HFFc6 (cell line): ENCODE results near the gene ARHGAP26. TPM values are rescaled to one million over a fixed set of nuclear protein-coding genes. Genes with fewer than 3 reads are reported as not detected.
A peak's percentile ranks its signal among the peaks of the same experiment; 100 is the strongest.

Experiments used
- DNase-seq: peaks from one replicate; pipeline ENCODE4 v3.0.0-alpha.2; 2018
- H3K27ac Mint-ChIP-seq: 2 replicates; pipeline ENCODE4 v1.8.0; 2020; ENCODE audit warnings: mild to moderate bottlenecking, mixed read lengths
- H3K27me3 Mint-ChIP-seq: 2 replicates; pipeline ENCODE4 v1.8.0; 2021; ENCODE audit warnings: mild to moderate bottlenecking, moderate library complexity, mixed read lengths; ENCODE audit not compliant: insufficient read depth
- H3K36me3 Mint-ChIP-seq: 2 replicates; pipeline ENCODE4 v1.8.0; 2021; ENCODE audit warnings: low read depth, mixed read lengths
- H3K4me1 Mint-ChIP-seq: 2 replicates; pipeline ENCODE4 v1.8.0; 2020; ENCODE audit warnings: low read depth, mixed read lengths
- H3K4me3 Mint-ChIP-seq: 2 replicates; pipeline ENCODE4 v1.8.0; 2020; ENCODE audit warnings: mild to moderate bottlenecking, moderate library complexity, mixed read lengths
- H3K9me3 Mint-ChIP-seq: 2 replicates; pipeline ENCODE4 v1.8.0; 2020; ENCODE audit warnings: mild to moderate bottlenecking, mixed read lengths
- CTCF ChIP-seq: fragments of 200-600 bp; sonication (generic); IDR thresholded peaks from 2 replicates; pipeline ENCODE4 v1.5.0; 2021; ENCODE audit warnings: antibody characterized with exemption, mild to moderate bottlenecking
- long read RNA-seq: library from polyadenylated mRNA; unstranded; transcript quantifications from one replicate; pipeline ENCODE4 v2.0.0, GENCODE V29; 2019
- total RNA-seq, 6 experiments: library from RNA; stranded (reverse); fragmentation: NEBNext Ultra II Directional; extraction: Animal tissue kit (Norgen Biotek cat#: 25700); gene quantifications; 2 replicates in 1 of 6; 3 replicates in 5 of 6; pipeline ENCODE4 v1.2.3, GENCODE V29; 2021

The ARHGAP26 gene
- total RNA-seq, result 1 to 10 TPM; 2.3 to 3.6 (median 3.1) TPM
- long read RNA-seq, partial matches to known transcripts, result 1 of 1 reads
- long read RNA-seq, other reads (novel, unspliced or antisense), result 0 of 1 reads

GRCh38 chr5:142769793-142770649, at the start of gene ARHGAP26:
Gene ARHGAP26, plus strand, starts transcription at chr5:142770377. Its CDS starts 385 bp downstream, at chr5:142770762.
- no peaks in the 10 kb centered on the region for H3K9me3 Mint-ChIP-seq
- H3K27me3 Mint-ChIP-seq, result no peaks in the 10 kb centered on the region; the same call in 1 of the 2 replicates
- peak; percentile 94 for DNase-seq
- H3K4me1 Mint-ChIP-seq, result peaks cover 18% of the 10 kb centered on the region
- peak within 1 kb of the TSS; percentile 82 for H3K27ac Mint-ChIP-seq
- TF ChIP-seq CTCF, result no peak; the same call in 1 of the 2 replicates
- no peaks in the 10 kb centered on the region for H3K36me3 Mint-ChIP-seq
- H3K4me3 Mint-ChIP-seq, result peak within 1 kb of the TSS; percentile 98

- Mint-ChIP-seq H3K9me3 (no peaks in the 10 kb centered on the region), H3K36me3 (no peaks in the 10 kb centered on the region), H3K4me1 (peaks cover 44% of the 10 kb centered on the region), H3K27ac (no peak overlapping the region), H3K4me3 (no peak overlapping the region), H3K27me3 (no peaks in the 10 kb centered on the region)
- DNase-seq, result no peak
- no peak for TF ChIP-seq CTCF
Measured at GRCh38 chr5:142720641-142721271, 49.4 kb upstream of the ARHGAP26 start.

GRCh38 chr5:142722146-142722545, 48.0 kb upstream of the ARHGAP26 start:
- H3K4me3 Mint-ChIP-seq, result no peak overlapping the region
- H3K4me1 Mint-ChIP-seq, result peaks cover 52% of the 10 kb centered on the region
- DNase-seq, result no peak
- H3K27ac Mint-ChIP-seq, result no peak overlapping the region
- H3K9me3 Mint-ChIP-seq, result no peaks in the 10 kb centered on the region
- H3K27me3 Mint-ChIP-seq, result no peaks in the 10 kb centered on the region
- H3K36me3 Mint-ChIP-seq, result no peaks in the 10 kb centered on the region
- TF ChIP-seq CTCF, result no peak

- DNase-seq, result no peak
- no peak overlapping the region for H3K4me3 Mint-ChIP-seq
- no peak for TF ChIP-seq CTCF
- H3K36me3 Mint-ChIP-seq, result no peaks in the 10 kb centered on the region
- no peak overlapping the region for H3K27ac Mint-ChIP-seq
- H3K27me3 Mint-ChIP-seq, result no peaks in the 10 kb centered on the region
- H3K4me1 Mint-ChIP-seq, result peaks cover 53% of the 10 kb centered on the region
- H3K9me3 Mint-ChIP-seq, result no peaks in the 10 kb centered on the region
Measured at GRCh38 chr5:142722896-142723295, 47.3 kb upstream of the ARHGAP26 start.

GRCh38 chr5:142724821-142725220, 45.4 kb upstream of the ARHGAP26 start:
- Mint-ChIP-seq H3K9me3 (no peaks in the 10 kb centered on the region), H3K4me1 (peaks cover 40% of the 10 kb centered on the region), H3K36me3 (no peaks in the 10 kb centered on the region), H3K27me3 (no peaks in the 10 kb centered on the region), H3K27ac (peak overlapping the region; percentile 95), H3K4me3 (peak overlapping the region; percentile 42; the same call in 1 of the 2 replicates)
- DNase-seq, result no peak
- TF ChIP-seq CTCF, result no peak
